Islet precursor cell (in vitro differentiated cells): Measurements from ENCODE around the gene DGKI.

ENCODE experiments used
- DNase-seq: peaks from one replicate; pipeline ENCODE4 v3.0.0-alpha.2; 2018

DGKI gene

DNA sequence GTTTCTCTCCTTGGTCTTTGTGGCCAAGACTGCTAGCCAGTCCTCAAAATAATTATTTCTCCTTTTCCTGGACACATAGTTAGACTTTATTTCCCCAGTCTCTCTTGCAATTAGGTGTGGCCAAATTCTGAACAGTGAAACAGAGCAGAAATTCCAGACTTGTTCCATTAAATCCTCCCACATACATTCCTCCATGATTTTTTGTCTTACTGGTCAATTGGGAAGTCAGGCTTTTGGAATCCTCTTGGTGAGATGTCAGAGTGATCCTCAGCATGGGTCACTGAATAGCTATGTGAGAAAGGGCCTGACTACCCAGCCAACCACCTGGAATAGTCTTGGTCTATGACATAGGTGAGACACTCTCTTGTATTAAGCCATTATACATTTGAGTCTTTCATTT, 164.2 kb downstream of the DGKI start:
- no peak for DNase-seq

DNA sequence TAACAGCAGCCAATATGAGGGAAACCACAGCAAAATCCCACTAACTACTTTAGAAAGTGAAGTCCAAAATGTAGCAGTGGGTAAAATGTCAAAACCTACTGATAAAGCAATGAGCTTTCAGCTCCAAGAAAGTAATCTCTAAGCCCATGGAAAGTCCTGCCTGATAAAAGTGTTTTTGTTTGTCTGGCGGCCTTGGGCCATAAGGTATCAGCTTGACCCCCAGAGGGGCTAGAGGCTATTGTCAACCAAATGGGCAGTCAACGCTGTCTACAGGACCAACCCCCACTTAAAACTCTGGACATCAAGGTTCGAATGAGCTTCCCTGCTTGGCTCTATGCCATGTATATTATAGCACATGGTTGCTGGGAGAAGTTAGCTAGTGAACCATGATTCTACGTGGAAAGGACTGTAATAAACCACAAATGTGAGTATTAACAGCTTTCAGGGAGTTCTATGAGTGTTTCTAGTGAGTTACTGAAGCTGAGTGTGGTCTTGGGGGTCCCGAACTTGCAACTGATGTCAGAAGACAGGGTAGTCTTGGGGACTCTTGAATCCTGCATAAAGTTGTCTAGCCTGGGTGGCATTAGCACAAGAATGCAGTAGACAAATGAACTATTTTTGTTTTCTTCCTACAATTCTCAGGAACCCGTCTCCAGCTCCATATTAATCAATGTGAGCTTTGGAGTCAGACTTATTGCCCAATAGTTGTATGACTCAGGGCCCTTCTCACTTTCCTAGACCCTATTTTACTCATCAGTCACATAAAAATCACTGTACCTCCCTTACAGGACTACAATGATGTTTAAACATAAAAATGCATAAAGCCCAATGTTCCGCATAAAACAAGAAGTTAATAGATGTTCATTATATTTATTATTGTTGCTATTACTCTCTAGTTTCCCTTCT, 164.9 kb downstream of the DGKI start:
- DNase-seq, result no peak

DNA sequence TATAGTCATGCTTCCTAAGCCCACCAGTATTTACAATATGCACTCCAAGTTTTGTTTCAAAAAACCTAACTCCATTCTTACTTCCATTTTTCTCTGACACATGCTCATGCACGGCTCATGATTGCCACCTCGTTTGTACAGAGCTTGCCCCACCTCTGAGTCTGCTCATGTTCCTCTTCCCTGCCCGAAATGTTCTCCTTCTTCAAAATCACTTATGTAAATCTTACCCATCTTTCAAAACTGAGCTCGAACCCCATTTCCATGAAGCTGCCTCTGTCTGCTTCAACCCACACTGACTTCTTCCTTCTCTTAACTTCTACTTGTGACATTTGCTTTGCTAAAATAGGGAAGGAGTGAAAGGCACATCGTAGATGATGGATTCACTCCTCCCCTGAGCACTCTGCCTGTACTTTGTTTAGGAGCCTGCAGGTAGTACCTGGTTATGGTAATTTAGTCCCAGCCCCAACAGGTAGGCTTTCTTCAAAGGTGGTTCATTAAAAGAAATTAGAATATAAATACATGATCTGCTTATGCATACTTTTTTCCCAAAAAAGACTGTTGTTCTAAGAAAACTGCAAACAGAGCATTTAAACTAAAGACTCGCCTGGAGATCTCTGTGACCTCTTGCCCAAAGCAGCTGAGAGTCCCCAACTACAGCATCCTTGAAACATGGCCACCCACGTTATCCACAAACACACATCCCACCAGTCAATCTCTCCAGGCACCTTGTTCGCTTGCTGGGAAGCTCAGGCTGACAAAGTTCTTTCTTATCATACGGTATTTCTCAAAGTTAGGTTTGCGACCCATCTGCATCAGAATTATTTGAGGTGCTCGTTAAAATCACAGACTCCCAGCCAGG, 172.0 kb downstream of the DGKI start:
- DNase-seq, result no peak

DNA sequence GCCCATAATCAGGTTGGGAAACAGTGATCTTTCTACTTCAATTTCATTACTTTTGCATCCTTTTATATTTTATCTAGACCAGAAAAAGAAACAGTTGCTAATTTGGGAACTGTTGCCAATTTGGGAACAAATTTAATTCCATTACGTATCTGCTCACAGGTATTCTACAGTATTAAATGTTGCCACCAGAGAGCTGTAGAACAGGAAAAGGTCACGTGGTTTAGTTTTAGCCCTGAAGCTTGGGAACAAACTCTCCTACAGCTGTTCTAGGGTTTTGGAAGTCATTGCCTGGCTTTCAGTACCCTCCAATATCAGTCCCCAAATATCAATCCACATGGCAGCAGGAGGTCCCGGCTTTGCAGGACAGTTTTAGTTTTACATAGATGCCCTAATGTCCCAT, 172.7 kb downstream of the DGKI start:
- DNase-seq, result no peak

DNA sequence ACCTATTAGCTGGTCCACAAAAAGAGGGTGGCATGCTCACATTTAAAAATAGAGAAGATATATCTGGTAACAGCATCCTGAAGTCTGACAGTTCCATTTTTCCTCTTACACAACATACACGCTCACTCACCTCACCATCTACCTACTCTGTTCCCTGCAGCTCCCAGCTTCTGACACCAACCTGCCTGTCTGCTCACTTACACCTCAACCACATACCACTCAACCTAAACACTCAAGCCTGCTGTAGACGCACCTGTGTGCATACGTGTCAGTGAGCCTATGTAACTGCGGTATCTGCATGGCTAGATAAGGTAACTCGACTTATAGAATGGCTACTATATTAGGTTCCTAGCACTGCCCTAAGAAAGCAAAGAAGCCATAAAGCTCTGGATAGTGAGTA, 174.9 kb downstream of the DGKI start:
- DNase-seq, result no peak

DNA sequence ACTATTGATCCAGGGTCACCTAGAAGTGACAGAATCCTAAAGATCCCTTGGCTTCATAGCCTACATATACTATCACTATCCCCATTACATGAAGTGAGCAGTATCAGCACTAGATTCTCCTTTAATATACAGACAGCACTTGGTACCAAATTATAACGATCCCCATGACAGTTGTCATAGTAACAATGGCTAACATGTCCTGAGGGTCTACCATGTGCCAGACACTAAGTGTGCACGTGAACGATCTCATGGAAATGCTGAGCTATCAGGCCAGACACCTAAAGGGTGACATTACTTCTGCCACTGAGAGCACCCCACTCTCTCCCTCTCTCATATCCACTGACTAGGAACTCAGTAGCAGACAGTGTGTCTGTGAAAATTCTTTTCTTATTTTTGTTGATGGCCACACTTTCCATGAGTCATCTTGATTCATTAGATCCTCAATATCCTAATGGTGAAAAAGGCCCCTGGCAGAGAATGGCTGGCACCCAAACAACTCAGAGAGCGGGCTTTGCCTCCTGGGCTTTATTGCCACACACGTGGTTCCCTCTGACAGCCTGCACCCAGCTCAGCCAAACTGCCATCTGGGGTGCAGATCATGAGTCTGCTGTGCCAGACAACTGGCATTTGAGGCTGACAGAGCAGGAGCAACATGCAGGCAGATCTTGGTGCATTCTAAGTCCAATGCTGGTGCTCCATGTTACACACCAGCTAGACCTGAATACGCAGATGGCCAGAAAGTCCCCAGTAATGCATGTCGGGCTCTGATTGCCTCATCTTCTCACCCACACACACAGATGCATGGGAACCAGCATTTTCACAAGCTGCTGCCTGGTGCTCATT, 176.3 kb downstream of the DGKI start:
- DNase-seq, result no peak

DNA sequence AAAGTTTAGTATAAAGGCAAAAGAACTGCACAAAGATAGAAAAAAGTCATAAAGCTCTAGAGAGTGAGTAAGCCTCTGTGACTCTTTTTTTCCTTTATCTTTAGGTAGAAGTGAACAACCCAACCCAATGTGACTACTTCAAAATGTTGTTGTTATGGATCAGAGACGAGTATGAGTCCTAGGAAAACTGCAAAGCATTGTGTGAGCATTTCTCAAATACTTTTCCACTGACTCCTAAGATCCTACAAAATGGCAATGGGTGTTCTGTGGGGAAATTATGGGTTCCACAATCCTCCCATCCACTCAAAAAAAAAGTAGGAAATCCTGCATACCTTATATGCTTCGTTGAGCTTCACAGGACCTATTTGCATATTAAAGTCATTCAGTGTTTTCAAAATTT, 177.1 kb downstream of the DGKI start:
- no peak for DNase-seq

DNA sequence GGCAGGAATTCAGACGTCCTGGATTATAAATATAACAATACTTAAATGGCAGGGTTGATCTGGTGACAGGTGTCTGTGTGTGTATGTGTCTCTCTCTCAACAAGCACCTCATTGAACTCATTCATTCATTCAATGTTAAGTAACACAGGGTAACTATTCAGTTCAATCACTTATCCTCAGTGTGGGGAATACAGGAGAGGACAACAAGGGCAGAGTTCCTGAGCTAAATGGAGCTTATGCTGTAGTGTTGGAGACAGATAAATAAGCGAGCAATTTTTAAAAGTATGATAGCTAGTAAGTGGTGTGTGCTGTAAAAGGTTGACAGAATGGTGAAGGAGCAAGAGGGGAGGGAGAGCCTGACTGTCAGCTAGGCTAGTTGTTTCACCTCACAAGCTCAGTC, 178.4 kb downstream of the DGKI start:
- DNase-seq, result no peak

DNA sequence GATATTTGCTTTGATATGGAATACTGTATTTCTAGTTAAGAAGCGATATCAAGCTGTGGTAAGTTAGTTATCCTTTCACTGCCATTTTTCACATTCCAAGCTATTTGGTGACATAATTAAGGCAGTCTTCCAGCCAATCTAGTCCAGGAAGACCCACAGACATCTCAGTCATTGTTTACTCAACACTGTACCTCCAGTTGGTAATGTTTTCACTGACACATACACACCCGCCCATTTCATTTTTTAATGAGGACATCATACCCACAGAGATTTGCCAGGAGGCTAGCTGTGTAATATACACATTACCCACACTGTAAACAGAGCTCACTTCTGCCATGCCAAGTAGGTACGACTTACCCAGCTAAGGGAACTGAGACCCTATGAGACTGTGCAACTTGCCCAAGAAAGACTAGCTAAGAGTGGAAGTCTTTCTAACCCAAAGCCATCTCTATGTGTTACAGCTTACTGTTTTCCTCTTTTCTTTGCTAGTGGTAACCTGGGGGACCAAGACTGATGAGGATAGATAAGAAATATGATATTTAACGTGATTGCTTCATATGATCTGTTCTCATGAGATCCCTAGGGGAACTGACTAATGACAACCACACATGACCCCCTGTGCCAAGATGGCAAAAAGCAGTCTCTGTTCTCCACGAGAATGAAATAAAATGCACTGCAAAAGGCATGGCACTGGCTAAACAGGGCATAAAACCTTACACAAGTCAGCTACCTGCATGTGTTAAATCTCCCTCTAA, 179.0 kb downstream of the DGKI start:
- no peak for DNase-seq

DNA sequence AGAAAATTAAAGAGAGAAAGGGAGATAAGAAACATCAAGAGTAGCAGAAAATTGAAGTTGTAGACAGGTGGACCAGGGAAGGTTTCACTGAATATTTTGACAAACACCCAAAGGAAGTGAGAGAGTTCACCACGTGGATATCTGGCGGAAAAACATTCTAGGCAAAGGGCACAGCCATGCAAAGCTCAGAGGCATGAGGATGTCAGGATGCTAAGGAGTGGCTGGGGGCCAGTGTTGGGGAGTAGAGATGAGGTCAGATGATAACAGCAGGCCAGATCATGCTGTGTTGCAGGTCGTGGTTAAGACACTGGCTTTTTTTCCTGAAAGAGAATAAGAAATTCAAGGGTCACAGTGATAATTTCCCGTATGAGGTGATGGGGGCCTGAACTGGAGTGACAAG, 181.9 kb downstream of the DGKI start:
- peak; percentile 58 for DNase-seq

DNA sequence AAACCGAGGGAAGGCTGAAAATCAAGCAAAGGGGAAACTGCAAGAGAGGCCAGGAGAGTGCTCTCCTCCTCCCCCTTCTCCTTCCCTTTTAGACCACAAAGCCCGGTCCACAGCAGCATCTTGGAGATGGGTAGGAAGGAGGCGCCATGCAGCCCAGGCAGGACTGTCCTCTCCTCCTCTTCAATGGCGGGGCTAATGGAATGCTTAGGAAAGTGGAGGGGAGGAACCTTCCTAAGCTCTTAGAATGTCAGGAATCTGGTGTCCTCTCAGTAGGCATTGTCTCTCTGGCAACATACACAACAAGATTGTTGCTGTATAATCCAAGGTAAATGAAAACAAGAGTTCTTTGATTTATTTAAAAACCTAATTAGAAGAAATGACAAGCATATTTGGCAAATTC, 185.1 kb downstream of the DGKI start:
- peak; percentile 63 for DNase-seq

DNA sequence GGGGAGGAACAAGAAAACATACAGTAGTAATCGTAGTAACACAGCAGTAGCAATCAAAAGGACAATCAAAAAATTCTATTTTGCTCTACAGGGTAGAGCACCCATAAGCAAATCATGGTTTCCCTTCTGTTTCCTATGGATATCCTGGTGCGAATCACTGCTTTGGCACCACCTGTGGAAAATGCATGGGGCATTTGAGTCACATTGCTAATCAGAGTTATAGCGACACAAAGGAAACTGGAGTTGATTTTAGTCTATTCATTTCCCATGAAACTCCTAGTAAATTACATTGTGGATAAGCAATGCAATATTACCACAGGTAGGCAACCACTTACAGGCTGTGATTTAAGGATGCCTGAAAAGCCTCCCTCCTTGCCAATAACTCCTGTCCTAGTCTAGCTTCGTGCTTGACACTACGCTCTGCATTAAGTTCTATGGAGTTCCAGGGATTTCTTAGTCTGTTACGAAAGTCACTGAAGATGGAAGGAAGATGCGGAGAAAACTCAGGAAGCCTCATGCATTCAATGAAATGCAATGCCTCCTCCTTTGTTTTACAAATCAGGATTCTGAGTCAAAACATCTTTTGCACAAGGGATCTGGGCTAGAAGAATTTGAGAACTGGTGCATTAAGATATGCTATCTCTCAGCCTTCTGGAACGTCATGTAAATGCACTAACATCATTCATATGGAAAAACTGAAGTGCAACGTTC, 188.4 kb downstream of the DGKI start:
- no peak for DNase-seq

DNA sequence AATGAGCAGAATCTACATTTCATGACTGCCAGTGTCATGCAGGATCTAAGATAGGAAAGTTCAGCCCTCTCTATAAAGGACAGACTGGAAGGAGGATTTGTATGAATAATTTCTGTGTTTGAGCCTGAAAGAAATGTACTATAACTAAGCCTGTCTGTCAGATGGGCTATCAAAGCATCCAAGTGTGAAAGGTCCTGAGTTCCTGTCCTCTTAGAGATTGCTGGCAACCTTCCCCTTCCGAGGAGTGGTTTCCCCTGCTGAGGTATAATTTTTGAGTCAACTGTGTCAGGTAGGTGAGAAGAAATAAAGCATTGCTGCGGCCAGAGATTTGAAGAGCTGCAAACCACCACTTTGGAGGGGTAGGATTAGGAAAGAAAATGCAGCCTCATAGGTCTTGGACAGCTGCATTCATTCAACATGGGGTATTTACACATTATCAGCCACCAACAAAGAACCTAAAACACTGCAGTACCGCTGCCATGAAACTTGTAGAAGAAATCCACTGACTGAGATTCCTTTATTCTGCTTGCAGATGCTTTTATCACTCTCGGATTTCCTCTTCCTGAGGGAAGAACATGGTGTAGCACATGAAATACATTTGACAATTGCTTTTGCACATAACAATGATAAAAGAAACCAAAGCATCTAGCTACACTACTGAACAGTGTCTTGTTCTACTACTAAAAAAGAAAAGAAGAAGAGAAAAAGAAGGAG, 189.1 kb downstream of the DGKI start:
- no peak for DNase-seq

DNA sequence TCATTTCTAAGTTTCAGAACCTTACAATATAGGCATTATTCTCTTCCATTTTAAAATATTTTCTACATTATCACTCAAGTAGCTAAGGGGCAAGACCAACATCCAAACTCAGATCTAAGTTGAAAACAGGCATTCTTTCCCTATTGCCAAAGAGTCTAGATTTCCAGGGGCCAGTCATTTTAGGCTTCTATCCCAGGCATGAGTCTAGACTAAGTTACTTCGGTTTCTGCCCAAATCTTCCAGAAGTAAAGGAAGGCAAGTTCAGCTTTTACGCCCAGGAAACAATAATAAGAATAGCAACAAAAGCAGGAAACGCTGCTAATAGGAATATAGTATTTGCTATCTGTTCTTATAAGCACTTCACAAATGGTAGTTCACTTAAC, 189.9 kb downstream of the DGKI start:
- no peak for DNase-seq

DNA sequence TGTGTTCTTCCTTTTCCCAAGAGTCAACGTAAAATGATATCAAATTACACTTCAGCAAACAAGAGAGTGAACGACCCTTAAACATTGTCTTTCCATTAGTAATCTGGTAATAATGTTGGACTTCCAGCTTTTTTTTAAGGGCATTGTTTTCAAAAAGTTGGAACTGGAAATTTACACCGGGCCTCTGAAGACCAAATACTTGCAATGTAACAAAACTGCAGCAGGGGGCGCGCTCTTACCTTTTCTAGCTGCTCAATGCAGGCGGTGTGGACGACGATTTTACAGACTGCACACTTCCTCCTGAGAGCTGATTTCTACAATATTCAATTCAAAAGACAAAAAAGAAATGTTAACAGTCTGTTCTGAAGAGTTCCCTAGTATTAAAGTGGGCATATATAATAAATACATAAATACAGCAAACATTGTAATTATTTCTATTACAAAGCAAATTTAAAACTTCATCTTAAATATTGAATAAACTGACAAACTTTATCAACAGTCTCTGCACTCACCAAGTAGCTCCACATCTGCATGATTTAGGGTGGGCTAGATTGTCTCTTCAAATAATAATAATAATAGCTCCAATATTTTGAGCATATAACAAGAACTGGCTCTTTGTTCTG, 190.4 kb downstream of the DGKI start:
- DNase-seq, result peak; percentile 81

DNA sequence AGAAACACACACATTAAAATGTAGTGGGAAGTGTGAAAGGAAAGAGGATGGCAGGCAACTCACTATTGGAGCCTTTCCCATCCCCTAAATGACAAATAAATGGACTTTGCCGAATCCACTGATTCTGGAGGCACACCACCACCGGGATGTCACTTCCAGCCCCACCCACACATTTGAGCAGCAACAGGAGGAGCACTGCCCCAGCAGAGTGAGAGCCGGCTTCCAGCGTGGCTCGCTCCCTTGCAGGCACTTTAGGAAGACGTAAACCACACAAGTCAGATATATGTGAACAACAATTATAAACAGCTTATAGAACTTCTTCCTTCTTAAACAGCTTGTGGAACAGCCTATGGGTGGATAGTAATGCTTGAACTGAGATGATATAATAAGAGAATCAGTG, 191.0 kb downstream of the DGKI start:
- DNase-seq, result no peak

DNA sequence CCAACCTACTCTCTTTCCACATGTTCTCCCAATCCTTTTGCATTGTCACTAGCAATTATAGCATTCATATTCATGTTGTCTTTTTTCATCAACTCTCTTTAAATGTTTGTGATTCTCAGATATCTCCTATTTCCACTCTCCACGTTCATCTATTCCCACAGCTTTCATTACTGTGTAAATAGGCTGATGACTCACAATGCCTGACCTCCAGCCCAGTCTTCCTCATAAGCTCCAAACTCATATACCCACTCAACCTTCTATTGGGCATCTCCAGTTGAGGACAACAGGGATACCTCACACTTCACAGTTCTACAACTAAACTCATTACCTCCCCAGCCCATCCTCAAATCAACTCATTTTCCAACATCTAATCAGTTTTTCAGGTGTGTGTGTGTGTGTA, 194.1 kb downstream of the DGKI start:
- DNase-seq, result no peak

DNA sequence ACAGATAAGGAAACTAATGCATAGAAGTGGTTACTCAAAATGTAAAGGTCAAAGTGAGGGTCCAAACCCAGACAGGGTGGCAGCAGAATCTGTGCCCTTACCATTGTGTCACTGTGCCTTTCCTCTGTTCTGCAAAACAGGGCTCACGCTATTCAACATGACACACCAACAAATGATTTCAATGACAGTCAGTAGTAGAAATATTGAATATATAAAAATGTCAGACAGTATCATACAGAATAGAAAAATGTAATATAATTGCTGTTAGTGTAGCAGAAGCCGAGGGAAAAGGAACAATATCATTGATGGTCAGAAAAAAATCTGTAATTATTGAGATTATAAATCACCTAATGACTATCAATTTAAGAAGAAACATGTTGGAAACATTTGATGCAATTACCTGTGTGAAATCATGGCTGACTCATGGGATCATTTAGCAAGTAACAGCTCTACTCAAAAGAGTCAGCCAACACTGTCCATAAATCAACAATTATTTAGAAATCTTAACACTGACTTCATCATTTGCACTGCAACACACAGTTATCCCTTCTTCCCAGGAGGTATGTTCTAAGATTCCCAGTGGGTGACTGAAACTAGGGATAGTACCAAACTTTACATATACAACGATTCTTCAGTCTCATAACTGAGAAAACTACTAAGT, 198.7 kb downstream of the DGKI start:
- DNase-seq, result no peak

DNA sequence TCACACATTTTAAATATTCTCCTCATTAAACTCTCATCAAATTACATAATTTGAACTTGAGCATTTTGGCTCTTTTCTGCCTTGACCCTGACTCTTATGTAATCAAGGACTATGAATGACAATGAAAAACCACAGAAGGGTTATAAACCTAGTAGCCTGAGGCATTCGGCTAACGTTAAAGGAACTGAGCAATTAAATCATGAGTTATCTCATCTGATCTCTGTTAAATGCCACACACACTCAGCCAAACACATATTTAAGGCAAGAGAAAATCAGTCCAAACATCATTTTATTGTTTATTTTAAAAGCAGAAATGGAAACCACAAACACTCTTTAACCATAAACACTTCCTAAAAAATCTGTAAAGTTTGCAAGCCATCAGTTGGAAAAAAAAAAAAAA, 204.3 kb downstream of the DGKI start:
- no peak for DNase-seq

DNA sequence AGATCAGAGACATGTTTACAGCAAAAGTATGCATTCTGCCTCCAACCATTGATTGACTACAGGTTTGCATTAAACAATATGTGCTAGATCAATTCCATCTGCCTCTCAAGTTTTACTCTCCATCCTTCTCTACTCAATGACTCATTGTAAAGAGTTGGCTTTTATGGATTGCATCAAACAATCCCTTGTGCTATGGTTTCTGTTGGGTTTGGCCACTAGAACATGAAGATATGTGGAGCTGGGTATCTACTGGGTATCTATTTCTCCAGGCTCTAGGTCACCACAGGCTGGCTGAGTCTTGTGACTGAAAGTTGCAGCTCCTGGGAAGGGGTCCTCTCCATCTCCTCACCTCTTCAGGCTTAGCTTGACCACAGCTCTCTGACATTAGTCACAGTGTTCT, 204.7 kb downstream of the DGKI start:
- no peak for DNase-seq
